WTC11 (cell line): ENCODE results near the gene TFF2. TPM values are rescaled to one million over a fixed set of nuclear protein-coding genes. Genes with fewer than 3 reads are reported as not detected.

Source experiments
- ATAC-seq: fragments of 200-7000 bp; cut with Tn5 transposase; 2 replicates; pipeline ENCODE4 v1.10.0; 2021; ENCODE audit warnings: mild to moderate bottlenecking, moderate library complexity
- CTCF ChIA-PET: fragments of 300-600 bp; sonication (Branson Sonifier 250); formaldehyde crosslinking; loops from one replicate; lab custom pipeline; 2021; ENCODE audit warnings: antibody characterized with exemption; lab: Charles Lee
- POLR2A ChIA-PET: fragments of 350-600 bp; sonication (Branson Sonifier 250); formaldehyde crosslinking; loops from one replicate; lab custom pipeline; 2021; ENCODE audit warnings: antibody characterized with exemption; lab: Charles Lee
- DNase-seq: peaks from one replicate; pipeline ENCODE4 v3.0.0; 2021; ENCODE audit warnings: low spot score
- H3K27ac Mint-ChIP-seq: 2 replicates; pipeline ENCODE4 v1.8.0; 2021; ENCODE audit warnings: mixed read lengths
- H3K27me3 Mint-ChIP-seq: 2 replicates; pipeline ENCODE4 v1.8.0; 2021; ENCODE audit warnings: low read depth, mild to moderate bottlenecking, moderate library complexity, mixed read lengths
- H3K36me3 Mint-ChIP-seq: 2 replicates; pipeline ENCODE4 v1.8.0; 2021; ENCODE audit warnings: mixed read lengths
- H3K4me1 Mint-ChIP-seq: 2 replicates; pipeline ENCODE4 v1.8.0; 2022; ENCODE audit warnings: mixed read lengths
- H3K4me3 Mint-ChIP-seq: 2 replicates; pipeline ENCODE4 v1.8.0; 2021; ENCODE audit warnings: mild to moderate bottlenecking, moderate library complexity, mixed read lengths
- H3K9me3 Mint-ChIP-seq: 2 replicates; pipeline ENCODE4 v1.8.0; 2021; ENCODE audit warnings: mixed read lengths
- CTCF ChIP-seq: fragments of 200-600 bp; IDR thresholded peaks from 2 replicates; pipeline ENCODE4 v1.8.0; 2022; ENCODE audit warnings: antibody characterized with exemption
- ERG ChIP-seq: fragments of 250-450 bp; sonication (Bioruptor Pico); IDR thresholded peaks from 2 replicates; pipeline ENCODE4 v1.8.0; 2021; ENCODE audit warnings: mild to moderate bottlenecking
- GABPB1 ChIP-seq: sonication (generic); formaldehyde crosslinking; IDR thresholded peaks from 2 replicates; pipeline ENCODE4 v1.8.1; 2023; ENCODE audit warnings: mild to moderate bottlenecking, missing genetic modification reagents
- JUN ChIP-seq: sonication (generic); formaldehyde crosslinking; IDR thresholded peaks from 2 replicates; pipeline ENCODE4 v1.8.0; 2023; ENCODE audit warnings: mild to moderate bottlenecking, missing genetic modification reagents
- KAT7 ChIP-seq: sonication (generic); formaldehyde crosslinking; IDR thresholded peaks from 2 replicates; pipeline ENCODE4 v1.8.1; 2023; ENCODE audit warnings: missing genetic modification reagents, mild to moderate bottlenecking, borderline replicate concordance
- NFYB ChIP-seq: sonication (generic); formaldehyde crosslinking; conservative IDR thresholded peaks from 2 replicates; pipeline ENCODE4 v1.8.0; 2022; ENCODE audit warnings: low read depth, missing genetic modification reagents
- OVOL2 ChIP-seq: fragments of 250-450 bp; sonication (Bioruptor Pico); IDR thresholded peaks from 2 replicates; pipeline ENCODE4 v1.9.0; 2021; ENCODE audit warnings: mild to moderate bottlenecking, borderline replicate concordance
- PRRX2 ChIP-seq: fragments of 250-450 bp; sonication (Bioruptor Pico); IDR thresholded peaks from 2 replicates; pipeline ENCODE4 v1.8.0; 2021; ENCODE audit warnings: mild to moderate bottlenecking
- SMAD3 ChIP-seq: sonication (generic); formaldehyde crosslinking; IDR thresholded peaks from 2 replicates; pipeline ENCODE4 v1.8.0; 2022; ENCODE audit warnings: missing genetic modification reagents, mild to moderate bottlenecking, borderline replicate concordance
- SOX15 ChIP-seq: fragments of 250-450 bp; sonication (Bioruptor Pico); IDR thresholded peaks from 2 replicates; pipeline ENCODE4 v1.9.0; 2021; ENCODE audit warnings: mild to moderate bottlenecking
- ZBTB21 ChIP-seq: sonication (generic); formaldehyde crosslinking; IDR thresholded peaks from 2 replicates; pipeline ENCODE4 v1.8.1; 2023; ENCODE audit warnings: mild to moderate bottlenecking, missing genetic modification reagents, borderline replicate concordance
- ZNF281 ChIP-seq: sonication (generic); formaldehyde crosslinking; IDR thresholded peaks from 2 replicates; pipeline ENCODE4 v1.8.0; 2023; ENCODE audit warnings: mild to moderate bottlenecking, missing genetic modification reagents
- ZNF396 ChIP-seq: fragments of 250-450 bp; sonication (Bioruptor Pico); IDR thresholded peaks from 2 replicates; pipeline ENCODE4 v1.8.0; 2021; ENCODE audit warnings: mild to moderate bottlenecking, moderate library complexity, borderline replicate concordance
- total RNA-seq: library from RNA; stranded (reverse); gene quantifications from 3 replicates; pipeline ENCODE4 v1.2.3, GENCODE V29; 2021
- TF ChIP-seq, protein P1 (sequence below): sonication (generic); formaldehyde crosslinking; IDR thresholded peaks from 2 replicates; pipeline ENCODE4 v1.8.0; 2023; ENCODE audit warnings: missing genetic modification reagents, mild to moderate bottlenecking, borderline replicate concordance
- TF ChIP-seq, protein P2 (sequence below): sonication (generic); formaldehyde crosslinking; IDR thresholded peaks from 2 replicates; pipeline ENCODE4 v1.8.1; 2023; ENCODE audit warnings: mild to moderate bottlenecking, moderate library complexity, missing genetic modification reagents
- TF ChIP-seq, protein P3 (sequence below): sonication (generic); formaldehyde crosslinking; IDR thresholded peaks from 2 replicates; pipeline ENCODE4 v1.8.1; 2022; ENCODE audit warnings: mild to moderate bottlenecking, moderate library complexity, missing genetic modification reagents

Gene TFF2
- total RNA-seq, 1 experiment from 2014 or later = 0.33 TPM

DNA sequence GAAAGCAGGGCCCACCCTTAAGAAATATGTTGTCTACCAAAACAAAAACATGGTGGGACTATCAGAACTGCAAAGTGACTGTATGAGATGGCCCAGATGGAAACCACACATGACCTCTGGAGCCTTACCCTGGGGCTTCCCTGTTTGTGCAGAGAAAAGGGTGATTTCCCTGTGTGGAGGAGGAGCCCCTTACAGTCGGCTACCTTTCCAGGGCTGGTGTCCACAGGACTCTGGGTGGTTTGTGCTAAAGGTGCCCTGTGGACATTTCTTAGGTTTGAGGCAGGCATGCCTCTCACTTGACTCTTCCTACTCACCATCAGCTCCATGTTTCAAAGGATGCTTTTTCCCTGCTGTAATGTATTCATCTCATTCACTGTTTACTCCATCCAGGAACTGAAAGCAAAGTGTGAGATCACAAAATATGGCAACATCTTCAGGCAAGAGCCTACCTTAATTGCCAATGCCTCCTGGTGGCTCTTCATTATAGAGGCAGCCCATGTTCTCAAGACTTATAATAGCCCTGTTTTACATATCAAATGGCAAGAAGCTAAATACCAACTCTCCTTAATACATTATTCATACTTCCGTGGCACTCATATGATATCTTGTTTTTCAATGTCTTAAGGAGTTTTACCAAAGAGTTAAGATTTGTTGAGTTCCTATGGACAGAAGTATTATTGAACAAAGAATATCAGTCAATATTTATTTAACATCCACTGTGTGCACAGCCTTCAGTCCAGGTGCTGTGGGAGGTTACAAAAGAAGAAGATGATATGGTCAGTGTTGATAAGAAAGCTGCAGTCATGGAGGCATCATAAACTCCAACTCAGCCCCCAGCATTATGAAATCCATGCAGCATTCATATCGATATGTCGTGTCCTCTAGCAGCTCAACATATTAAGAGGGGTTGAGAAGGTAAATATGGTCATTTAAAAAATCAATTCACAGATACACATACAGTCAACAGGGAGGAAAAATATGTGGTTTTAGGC, 20.1 kb downstream of the TFF2 start:
- Mint-ChIP-seq H3K27me3 (peaks cover 25% of the 10 kb centered on the region), H3K4me3 (no peak overlapping the region)
- no peak for TF ChIP-seq ZNF396
- no peak for TF ChIP-seq SMAD3
- TF ChIP-seq GABPB1 = no peak
- TF ChIP-seq, protein P1, sequence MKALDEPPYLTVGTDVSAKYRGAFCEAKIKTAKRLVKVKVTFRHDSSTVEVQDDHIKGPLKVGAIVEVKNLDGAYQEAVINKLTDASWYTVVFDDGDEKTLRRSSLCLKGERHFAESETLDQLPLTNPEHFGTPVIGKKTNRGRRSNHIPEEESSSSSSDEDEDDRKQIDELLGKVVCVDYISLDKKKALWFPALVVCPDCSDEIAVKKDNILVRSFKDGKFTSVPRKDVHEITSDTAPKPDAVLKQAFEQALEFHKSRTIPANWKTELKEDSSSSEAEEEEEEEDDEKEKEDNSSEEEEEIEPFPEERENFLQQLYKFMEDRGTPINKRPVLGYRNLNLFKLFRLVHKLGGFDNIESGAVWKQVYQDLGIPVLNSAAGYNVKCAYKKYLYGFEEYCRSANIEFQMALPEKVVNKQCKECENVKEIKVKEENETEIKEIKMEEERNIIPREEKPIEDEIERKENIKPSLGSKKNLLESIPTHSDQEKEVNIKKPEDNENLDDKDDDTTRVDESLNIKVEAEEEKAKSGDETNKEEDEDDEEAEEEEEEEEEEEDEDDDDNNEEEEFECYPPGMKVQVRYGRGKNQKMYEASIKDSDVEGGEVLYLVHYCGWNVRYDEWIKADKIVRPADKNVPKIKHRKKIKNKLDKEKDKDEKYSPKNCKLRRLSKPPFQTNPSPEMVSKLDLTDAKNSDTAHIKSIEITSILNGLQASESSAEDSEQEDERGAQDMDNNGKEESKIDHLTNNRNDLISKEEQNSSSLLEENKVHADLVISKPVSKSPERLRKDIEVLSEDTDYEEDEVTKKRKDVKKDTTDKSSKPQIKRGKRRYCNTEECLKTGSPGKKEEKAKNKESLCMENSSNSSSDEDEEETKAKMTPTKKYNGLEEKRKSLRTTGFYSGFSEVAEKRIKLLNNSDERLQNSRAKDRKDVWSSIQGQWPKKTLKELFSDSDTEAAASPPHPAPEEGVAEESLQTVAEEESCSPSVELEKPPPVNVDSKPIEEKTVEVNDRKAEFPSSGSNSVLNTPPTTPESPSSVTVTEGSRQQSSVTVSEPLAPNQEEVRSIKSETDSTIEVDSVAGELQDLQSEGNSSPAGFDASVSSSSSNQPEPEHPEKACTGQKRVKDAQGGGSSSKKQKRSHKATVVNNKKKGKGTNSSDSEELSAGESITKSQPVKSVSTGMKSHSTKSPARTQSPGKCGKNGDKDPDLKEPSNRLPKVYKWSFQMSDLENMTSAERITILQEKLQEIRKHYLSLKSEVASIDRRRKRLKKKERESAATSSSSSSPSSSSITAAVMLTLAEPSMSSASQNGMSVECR (CRISPR knock-in tag) = no peak
- TF ChIP-seq OVOL2 = no peak
- no peak for TF ChIP-seq ZNF281 (CRISPR knock-in tag)
- TF ChIP-seq NFYB = no peak
- no peak for TF ChIP-seq ERG (CRISPR knock-in tag)
- TF ChIP-seq, protein P2, sequence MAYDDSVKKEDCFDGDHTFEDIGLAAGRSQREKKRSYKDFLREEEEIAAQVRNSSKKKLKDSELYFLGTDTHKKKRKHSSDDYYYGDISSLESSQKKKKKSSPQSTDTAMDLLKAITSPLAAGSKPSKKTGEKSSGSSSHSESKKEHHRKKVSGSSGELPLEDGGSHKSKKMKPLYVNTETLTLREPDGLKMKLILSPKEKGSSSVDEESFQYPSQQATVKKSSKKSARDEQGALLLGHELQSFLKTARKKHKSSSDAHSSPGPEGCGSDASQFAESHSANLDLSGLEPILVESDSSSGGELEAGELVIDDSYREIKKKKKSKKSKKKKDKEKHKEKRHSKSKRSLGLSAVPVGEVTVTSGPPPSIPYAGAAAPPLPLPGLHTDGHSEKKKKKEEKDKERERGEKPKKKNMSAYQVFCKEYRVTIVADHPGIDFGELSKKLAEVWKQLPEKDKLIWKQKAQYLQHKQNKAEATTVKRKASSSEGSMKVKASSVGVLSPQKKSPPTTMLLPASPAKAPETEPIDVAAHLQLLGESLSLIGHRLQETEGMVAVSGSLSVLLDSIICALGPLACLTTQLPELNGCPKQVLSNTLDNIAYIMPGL (CRISPR knock-in tag) = no peak
- TF ChIP-seq, protein P3, sequence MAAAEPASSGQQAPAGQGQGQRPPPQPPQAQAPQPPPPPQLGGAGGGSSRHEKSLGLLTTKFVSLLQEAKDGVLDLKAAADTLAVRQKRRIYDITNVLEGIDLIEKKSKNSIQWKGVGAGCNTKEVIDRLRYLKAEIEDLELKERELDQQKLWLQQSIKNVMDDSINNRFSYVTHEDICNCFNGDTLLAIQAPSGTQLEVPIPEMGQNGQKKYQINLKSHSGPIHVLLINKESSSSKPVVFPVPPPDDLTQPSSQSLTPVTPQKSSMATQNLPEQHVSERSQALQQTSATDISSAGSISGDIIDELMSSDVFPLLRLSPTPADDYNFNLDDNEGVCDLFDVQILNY (CRISPR knock-in tag) = no peak
- TF ChIP-seq ZBTB21 (CRISPR knock-in tag) = no peak
- TF ChIP-seq, all 79 proteins: peak for 0
- Mint-ChIP-seq H3K9me3 (peaks cover 44% of the 10 kb centered on the region), H3K27ac (peak overlapping the region; percentile 75; the same call in 1 of the 2 replicates), H3K4me1 (peaks cover 16% of the 10 kb centered on the region), H3K36me3 (peaks cover 41% of the 10 kb centered on the region)
- DNase-seq (no peak), ATAC-seq (no peak)
- POLR2A ChIA-PET = no interaction called here
- CTCF ChIA-PET = interaction anchor here (1.0 to 1.2 kb wide), 2 partner anchors 12 to 21 kb away, joined by 4 to 8 read pairs; no protein-coding TSS in a partner anchor

DNA sequence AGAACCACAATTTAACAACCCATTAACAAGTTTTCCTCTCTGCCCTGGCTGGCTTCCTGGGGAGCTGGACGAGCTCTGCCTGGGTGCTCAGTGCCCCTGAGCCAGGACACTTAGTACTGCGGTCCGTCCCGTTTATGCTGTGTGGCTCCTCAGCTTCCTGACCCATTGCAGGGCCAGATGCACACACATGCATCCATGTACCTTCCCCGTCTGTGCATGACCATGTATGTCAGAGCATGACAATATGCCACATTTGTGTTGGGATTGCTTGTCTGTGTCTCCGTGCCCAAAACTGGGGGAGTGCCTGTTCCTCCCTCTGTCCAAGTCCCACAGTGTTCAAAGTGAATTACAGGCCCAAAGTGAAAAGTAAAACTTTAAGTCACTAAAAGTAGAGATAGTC, 25.9 kb downstream of the TFF2 start:
- Mint-ChIP-seq H3K27me3 (peaks cover 6% of the 10 kb centered on the region), H3K9me3 (peaks cover 19% of the 10 kb centered on the region), H3K27ac (no peak overlapping the region), H3K4me1 (peaks cover 9% of the 10 kb centered on the region; the same call in 1 of the 2 replicates), H3K4me3 (no peak overlapping the region), H3K36me3 (peaks cover 20% of the 10 kb centered on the region)
- POLR2A ChIA-PET = no interaction called here
- TF ChIP-seq CTCF = no peak
- TF ChIP-seq PRRX2 (CRISPR knock-in tag) = no peak
- no peak for TF ChIP-seq JUN (CRISPR knock-in tag)
- no peak for TF ChIP-seq KAT7 (CRISPR knock-in tag)
- no peak for TF ChIP-seq ERG (CRISPR knock-in tag)
- no peak for TF ChIP-seq SOX15 (CRISPR knock-in tag)
- DNase-seq (no peak), ATAC-seq (no peak)
- CTCF ChIA-PET = interaction anchor here (0.9 to 2.5 kb wide), 3 partner anchors 13 to 15 kb away, joined by 3 to 10 read pairs (median 3); no protein-coding TSS in a partner anchor
